ENCODE measurements around the gene SPTBN4.

SPTBN4 gene

DNA sequence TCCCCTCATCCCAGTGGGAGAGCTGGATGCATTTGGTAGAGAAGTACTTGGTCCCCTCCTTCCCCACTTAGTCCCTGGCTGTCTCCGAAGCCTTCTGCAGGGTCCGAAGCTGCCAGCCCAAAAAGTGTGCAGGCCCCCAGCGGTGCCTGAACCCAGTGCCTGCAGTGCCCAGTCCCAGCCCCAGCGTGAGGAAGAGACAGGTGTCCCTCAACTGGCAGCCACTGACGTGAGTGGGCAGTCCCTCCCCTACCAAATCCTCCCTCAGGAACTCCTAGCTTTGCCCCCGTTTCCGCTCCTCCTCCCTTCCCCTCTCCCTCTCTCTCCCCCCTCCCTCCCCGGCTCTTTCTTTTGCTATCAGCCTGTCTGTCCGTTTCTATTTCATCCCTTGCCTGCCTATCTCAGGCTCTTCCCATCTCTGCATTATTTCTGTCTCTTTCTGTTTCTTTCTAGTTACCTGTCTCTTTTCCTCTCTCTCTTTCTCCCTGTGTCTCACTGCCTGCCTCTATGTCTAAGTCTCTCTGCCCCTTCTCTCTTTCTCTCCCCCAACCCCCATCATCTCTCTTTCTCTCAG lies 132.6 kb downstream of the SPTBN4 start (continued):
- no peak for TF ChIP-seq ZNF416 (tag by site-specific recombination; IDR thresholded peaks at IDR 0.05)
- no peak for TF ChIP-seq MEIS1 (CRISPR knock-in tag; IDR thresholded peaks at IDR 0.05; ENCODE audit: borderline replicate concordance)
- TF ChIP-seq MZF1 (tag by site-specific recombination; IDR thresholded peaks at IDR 0.05; ENCODE audit: borderline replicate concordance), result 0 out of 2 replicates have a peak, but pooled peaks have one; percentile 13
- peak; percentile 25; the same call in 1 of the 2 replicates for TF ChIP-seq ZNF843 (tag by site-specific recombination; IDR thresholded peaks at IDR 0.05)
- peak; percentile 86 for TF ChIP-seq ZBTB48 (tag by site-specific recombination; IDR thresholded peaks at IDR 0.05)
- TF ChIP-seq, protein P1, sequence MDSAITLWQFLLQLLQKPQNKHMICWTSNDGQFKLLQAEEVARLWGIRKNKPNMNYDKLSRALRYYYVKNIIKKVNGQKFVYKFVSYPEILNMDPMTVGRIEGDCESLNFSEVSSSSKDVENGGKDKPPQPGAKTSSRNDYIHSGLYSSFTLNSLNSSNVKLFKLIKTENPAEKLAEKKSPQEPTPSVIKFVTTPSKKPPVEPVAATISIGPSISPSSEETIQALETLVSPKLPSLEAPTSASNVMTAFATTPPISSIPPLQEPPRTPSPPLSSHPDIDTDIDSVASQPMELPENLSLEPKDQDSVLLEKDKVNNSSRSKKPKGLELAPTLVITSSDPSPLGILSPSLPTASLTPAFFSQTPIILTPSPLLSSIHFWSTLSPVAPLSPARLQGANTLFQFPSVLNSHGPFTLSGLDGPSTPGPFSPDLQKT (IDR thresholded peaks at IDR 0.05; ENCODE audit: borderline replicate concordance, low read depth, low read length), result no peak
- peak; percentile 89 for TF ChIP-seq BCL11A (tag by site-specific recombination; IDR thresholded peaks at IDR 0.05; ENCODE audit: low read depth)
- TF ChIP-seq, protein P2, sequence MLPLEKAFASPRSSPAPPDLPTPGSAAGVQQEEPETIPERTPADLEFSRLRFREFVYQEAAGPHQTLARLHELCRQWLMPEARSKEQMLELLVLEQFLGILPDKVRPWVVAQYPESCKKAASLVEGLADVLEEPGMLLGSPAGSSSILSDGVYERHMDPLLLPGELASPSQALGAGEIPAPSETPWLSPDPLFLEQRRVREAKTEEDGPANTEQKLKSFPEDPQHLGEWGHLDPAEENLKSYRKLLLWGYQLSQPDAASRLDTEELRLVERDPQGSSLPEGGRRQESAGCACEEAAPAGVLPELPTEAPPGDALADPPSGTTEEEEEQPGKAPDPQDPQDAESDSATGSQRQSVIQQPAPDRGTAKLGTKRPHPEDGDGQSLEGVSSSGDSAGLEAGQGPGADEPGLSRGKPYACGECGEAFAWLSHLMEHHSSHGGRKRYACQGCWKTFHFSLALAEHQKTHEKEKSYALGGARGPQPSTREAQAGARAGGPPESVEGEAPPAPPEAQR (tag by site-specific recombination; IDR thresholded peaks at IDR 0.05), result peak; percentile 28; the same call in 1 of the 2 replicates
- TF ChIP-seq ZNF366 (tag by site-specific recombination; conservative IDR thresholded peaks at IDR 0.05), result peak; percentile 99
- TF ChIP-seq, protein P3, sequence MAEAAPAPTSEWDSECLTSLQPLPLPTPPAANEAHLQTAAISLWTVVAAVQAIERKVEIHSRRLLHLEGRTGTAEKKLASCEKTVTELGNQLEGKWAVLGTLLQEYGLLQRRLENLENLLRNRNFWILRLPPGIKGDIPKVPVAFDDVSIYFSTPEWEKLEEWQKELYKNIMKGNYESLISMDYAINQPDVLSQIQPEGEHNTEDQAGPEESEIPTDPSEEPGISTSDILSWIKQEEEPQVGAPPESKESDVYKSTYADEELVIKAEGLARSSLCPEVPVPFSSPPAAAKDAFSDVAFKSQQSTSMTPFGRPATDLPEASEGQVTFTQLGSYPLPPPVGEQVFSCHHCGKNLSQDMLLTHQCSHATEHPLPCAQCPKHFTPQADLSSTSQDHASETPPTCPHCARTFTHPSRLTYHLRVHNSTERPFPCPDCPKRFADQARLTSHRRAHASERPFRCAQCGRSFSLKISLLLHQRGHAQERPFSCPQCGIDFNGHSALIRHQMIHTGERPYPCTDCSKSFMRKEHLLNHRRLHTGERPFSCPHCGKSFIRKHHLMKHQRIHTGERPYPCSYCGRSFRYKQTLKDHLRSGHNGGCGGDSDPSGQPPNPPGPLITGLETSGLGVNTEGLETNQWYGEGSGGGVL (tag by site-specific recombination; IDR thresholded peaks at IDR 0.05), result peak; percentile 98
- no peak for TF ChIP-seq GLI4 (tag by site-specific recombination; IDR thresholded peaks at IDR 0.05)
- TF ChIP-seq, protein P4, sequence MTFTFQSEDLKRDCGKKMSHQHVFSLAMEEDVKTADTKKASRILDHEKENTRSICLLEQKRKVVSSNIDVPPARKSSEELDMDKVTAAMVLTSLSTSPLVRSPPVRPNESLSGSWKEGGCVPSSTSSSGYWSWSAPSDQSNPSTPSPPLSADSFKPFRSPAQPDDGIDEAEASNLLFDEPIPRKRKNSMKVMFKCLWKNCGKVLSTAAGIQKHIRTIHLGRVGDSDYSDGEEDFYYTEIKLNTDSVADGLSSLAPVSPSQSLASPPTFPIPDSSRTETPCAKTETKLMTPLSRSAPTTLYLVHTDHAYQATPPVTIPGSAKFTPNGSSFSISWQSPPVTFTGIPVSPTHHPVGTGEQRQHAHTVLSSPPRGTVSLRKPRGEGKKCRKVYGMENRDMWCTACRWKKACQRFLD (tag by site-specific recombination; IDR thresholded peaks at IDR 0.05), result no peak
- TF ChIP-seq, protein P5, sequence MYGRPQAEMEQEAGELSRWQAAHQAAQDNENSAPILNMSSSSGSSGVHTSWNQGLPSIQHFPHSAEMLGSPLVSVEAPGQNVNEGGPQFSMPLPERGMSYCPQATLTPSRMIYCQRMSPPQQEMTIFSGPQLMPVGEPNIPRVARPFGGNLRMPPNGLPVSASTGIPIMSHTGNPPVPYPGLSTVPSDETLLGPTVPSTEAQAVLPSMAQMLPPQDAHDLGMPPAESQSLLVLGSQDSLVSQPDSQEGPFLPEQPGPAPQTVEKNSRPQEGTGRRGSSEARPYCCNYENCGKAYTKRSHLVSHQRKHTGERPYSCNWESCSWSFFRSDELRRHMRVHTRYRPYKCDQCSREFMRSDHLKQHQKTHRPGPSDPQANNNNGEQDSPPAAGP (tag by site-specific recombination; IDR thresholded peaks at IDR 0.05), result peak; percentile 57; the same call in 1 of the 2 replicates
- TF ChIP-seq ZNF132 (tag by site-specific recombination; IDR thresholded peaks at IDR 0.05; ENCODE audit: borderline replicate concordance), result no peak
- no peak for TF ChIP-seq YY1 (tag by site-specific recombination; IDR thresholded peaks at IDR 0.05)
- peak; percentile 69 for TF ChIP-seq GLIS2 (tag by site-specific recombination; IDR thresholded peaks at IDR 0.05)
- TF ChIP-seq ZNF404 (tag by site-specific recombination; IDR thresholded peaks at IDR 0.05), result 0 out of 2 replicates have a peak, but pooled peaks have one; percentile 19
- TF ChIP-seq, protein P6, sequence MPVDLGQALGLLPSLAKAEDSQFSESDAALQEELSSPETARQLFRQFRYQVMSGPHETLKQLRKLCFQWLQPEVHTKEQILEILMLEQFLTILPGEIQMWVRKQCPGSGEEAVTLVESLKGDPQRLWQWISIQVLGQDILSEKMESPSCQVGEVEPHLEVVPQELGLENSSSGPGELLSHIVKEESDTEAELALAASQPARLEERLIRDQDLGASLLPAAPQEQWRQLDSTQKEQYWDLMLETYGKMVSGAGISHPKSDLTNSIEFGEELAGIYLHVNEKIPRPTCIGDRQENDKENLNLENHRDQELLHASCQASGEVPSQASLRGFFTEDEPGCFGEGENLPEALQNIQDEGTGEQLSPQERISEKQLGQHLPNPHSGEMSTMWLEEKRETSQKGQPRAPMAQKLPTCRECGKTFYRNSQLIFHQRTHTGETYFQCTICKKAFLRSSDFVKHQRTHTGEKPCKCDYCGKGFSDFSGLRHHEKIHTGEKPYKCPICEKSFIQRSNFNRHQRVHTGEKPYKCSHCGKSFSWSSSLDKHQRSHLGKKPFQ (tag by site-specific recombination; IDR thresholded peaks at IDR 0.05), result no peak
- TF ChIP-seq ZNF48 (tag by site-specific recombination; IDR thresholded peaks at IDR 0.05), result no peak
- no peak for TF ChIP-seq ZNF23 (tag by site-specific recombination; IDR thresholded peaks at IDR 0.05; ENCODE audit: borderline replicate concordance)
- TF ChIP-seq ZEB2 (tag by site-specific recombination; IDR thresholded peaks at IDR 0.05), result peak; percentile 92; the same call in 1 of the 2 replicates
- no peak for TF ChIP-seq ZNF266 (tag by site-specific recombination; IDR thresholded peaks at IDR 0.05; ENCODE audit: low read depth)
- TF ChIP-seq ZNF701 (tag by site-specific recombination; IDR thresholded peaks at IDR 0.05), result no peak
- TF ChIP-seq ZNF121 (tag by site-specific recombination; IDR thresholded peaks at IDR 0.05), result no peak
- TF ChIP-seq ZNF175 (tag by site-specific recombination; IDR thresholded peaks at IDR 0.05), result no peak
- TF ChIP-seq ZNF549 (tag by site-specific recombination; IDR thresholded peaks at IDR 0.05), result no peak
- peak; percentile 94 for TF ChIP-seq SP2 (tag by site-specific recombination; IDR thresholded peaks at IDR 0.05)
- no peak for TF ChIP-seq ZNF791 (tag by site-specific recombination; IDR thresholded peaks at IDR 0.05)
- no peak; the same call in 1 of the 2 replicates for TF ChIP-seq ZNF239 (tag by site-specific recombination; IDR thresholded peaks at IDR 0.05)
- TF ChIP-seq ZNF16 (tag by site-specific recombination; IDR thresholded peaks at IDR 0.05; ENCODE audit: low read depth), result no peak
- TF ChIP-seq ZNF548 (tag by site-specific recombination; IDR thresholded peaks at IDR 0.05), result no peak
- no peak for TF ChIP-seq ZNF776 (tag by site-specific recombination; IDR thresholded peaks at IDR 0.05; ENCODE audit: borderline replicate concordance)
- peak; percentile 88 for TF ChIP-seq ZFHX2 (tag by site-specific recombination; conservative IDR thresholded peaks at IDR 0.05)

Data from HEK293 (cell line).